Endothelial cell of umbilical vein (primary cell): Measurements from ENCODE around the gene RNPEP.

Experiments
- CTCF ChIP-seq, 2 donors: IDR thresholded peaks; 1 replicate in 1 of 2; 2 replicates in 1 of 2; pipeline ENCODE4 v1.5.1; 2011; ENCODE audit warnings: low read length in 2 of 2, mild to moderate bottlenecking in 2 of 2, moderate library complexity in 2 of 2, control low read depth in 1 of 2, inconsistent platforms in 1 of 2, low read depth in 1 of 2; ENCODE audit not compliant: insufficient read depth in 1 of 2; ENCODE audit errors: extremely low read depth in 1 of 2
- POLR2AphosphoS5 ChIP-seq: IDR thresholded peaks from 2 replicates; pipeline ENCODE4 v1.6.1; 2012; ENCODE audit warnings: low read depth, mild to moderate bottlenecking, control low read depth, low read length, moderate library complexity; ENCODE audit not compliant: insufficient read depth

DNA sequence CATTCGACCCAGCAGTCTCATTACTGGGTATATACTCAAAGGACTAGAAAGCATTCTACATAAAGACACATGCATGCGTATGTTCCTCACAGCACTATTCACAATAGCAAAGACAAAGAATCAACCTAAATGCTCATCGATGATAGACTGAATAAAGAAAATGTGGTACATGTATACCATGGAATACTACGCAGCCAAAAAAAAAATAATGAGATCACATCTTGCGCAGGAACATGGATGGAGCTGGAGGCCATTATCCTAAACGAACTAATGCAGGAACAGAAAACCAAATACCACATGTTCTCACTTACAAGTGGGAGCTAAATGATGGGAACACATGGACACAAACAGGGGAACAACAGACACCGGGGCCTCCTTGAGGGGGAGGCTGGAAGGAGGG, 71.6 kb downstream of the RNPEP start:
- TF ChIP-seq POLR2AphosphoS5 (no peak), CTCF (IDR thresholded peaks at IDR 0.05; ENCODE audit: extremely low read depth in 1 of 2, insufficient read depth in 1 of 2, low read depth in 1 of 2, low read length in 2 of 2) (no peak)
